Spleen (tissue), 11 donors: ENCODE data around the gene SEPTIN12. TPM values are rescaled to one million over a fixed set of nuclear protein-coding genes. Genes with fewer than 3 reads are reported as not detected.
A peak's percentile ranks its signal among the peaks of the same experiment; 100 is the strongest.

ENCODE experiments used
- DNase-seq: peaks from one replicate; pipeline ENCODE4 v3.0.0-alpha.2; 2020
- H3K27ac ChIP-seq, 8 donors: fragments of 200-600 bp; sonication (generic) in 7 of 8; 1 replicate in 4 of 8; 2 replicates in 4 of 8; pipeline versions ENCODE4 v1.5.0 to v1.8.0; 2016 to 2021; ENCODE audit warnings: inconsistent platforms in 4 of 8, mild to moderate bottlenecking in 4 of 8, moderate library complexity in 1 of 8
- H3K27me3 ChIP-seq, 7 donors: fragments of 200-600 bp; sonication (generic) in 6 of 7; replicated peaks in 1 of 7; 1 replicate in 4 of 7; 2 replicates in 3 of 7; pipeline versions ENCODE4 v1.5.0 to v1.8.0; 2016 to 2021; ENCODE audit warnings: inconsistent platforms in 3 of 7, mild to moderate bottlenecking in 1 of 7
- H3K36me3 ChIP-seq, 6 donors: fragments of 200-600 bp; sonication (generic) in 5 of 6; 1 replicate in 4 of 6; 2 replicates in 2 of 6; pipeline versions ENCODE4 v1.5.0 to v1.8.0; 2016 to 2021; ENCODE audit warnings: inconsistent platforms in 2 of 6
- H3K4me1 ChIP-seq, 6 donors: fragments of 200-600 bp; sonication (generic) in 5 of 6; 1 replicate in 3 of 6; 2 replicates in 3 of 6; pipeline versions ENCODE4 v1.5.0 to v1.8.0; 2016 to 2021; ENCODE audit warnings: inconsistent platforms in 3 of 6
- H3K4me3 ChIP-seq, 8 donors: fragments of 200-600 bp; sonication (generic) in 7 of 8; 1 replicate in 4 of 8; 2 replicates in 4 of 8; pipeline versions ENCODE4 v1.5.0 to v1.8.0; 2016 to 2021; ENCODE audit warnings: inconsistent platforms in 4 of 8, mild to moderate bottlenecking in 4 of 8, moderate library complexity in 2 of 8
- H3K9me3 ChIP-seq, 8 donors: fragments of 200-600 bp; sonication (generic) in 7 of 8; 1 replicate in 4 of 8; 2 replicates in 4 of 8; pipeline versions ENCODE4 v1.5.0 to v1.8.0; 2016 to 2021; ENCODE audit warnings: inconsistent platforms in 4 of 8
- CTCF ChIP-seq, 11 experiments: fragments of 200-600 bp in 7 of 11; fragments of 450-650 bp in 4 of 11; sonication (generic) in 4 of 11; IDR thresholded peaks in 8 of 11; conservative IDR thresholded peaks in 3 of 11; 1 replicate in 7 of 11; 2 replicates in 4 of 11; pipeline versions ENCODE4 v1.4.0 to v1.8.0; 2016 to 2021; ENCODE audit warnings: antibody characterized with exemption in 11 of 11, inconsistent platforms in 4 of 11, mild to moderate bottlenecking in 1 of 11
- POLR2A ChIP-seq, 3 donors: fragments of 450-650 bp; IDR thresholded peaks; one replicate each; pipeline ENCODE4 v1.5.1; 2017; ENCODE audit warnings: antibody characterized with exemption in 3 of 3, mild to moderate bottlenecking in 1 of 3
- POLR2AphosphoS5 ChIP-seq, 3 donors: sonication (generic); formaldehyde crosslinking; IDR thresholded peaks; one replicate each; pipeline ENCODE4 v1.5.1; 2017; ENCODE audit warnings: antibody characterized with exemption in 3 of 3
- WGBS, 5 donors: extraction: QIAGEN DNeasy Blood & Tissue Kit in 3 of 5; methylation state at CpG; one replicate each; pipeline versions ENCODE4 v1.1.5 to v1.1.7; 2013 to 2018; 5-methylcytosine and 5-hydroxymethylcytosine counted together
- intact Hi-C: fragments of 100-400 bp; cut with DNase I; formaldehyde crosslinking; loops from one replicate; pipeline ENCODE4 v1.15.0; 2023; ENCODE audit warnings: low total_unique reads
- polyA plus RNA-seq, 3 donors: library from polyadenylated mRNA; stranded (reverse); fragments of 200-250 nt; gene quantifications; one replicate each; pipeline ENCODE4 v1.2.1, GENCODE V29; 2013
- total RNA-seq, 7 donors: library from RNA; depleted of rRNA in 3 of 7; stranded (reverse); fragments of >200 nt in 3 of 7; fragmentation: NEBNext Ultra II Directional in 4 of 7; extraction: Animal tissue kit (Norgen Biotek cat#: 25700) in 4 of 7; gene quantifications; one replicate each; pipeline versions ENCODE4 v1.1.0 to v1.2.1, GENCODE V29; 2016 to 2021
- donor health status: healthy with polysubstance abuse.
- donor health status: DM: no; HTN: no; CAD: no; lungs with moderate emphysema.
- donor health status: DM: no; HTN: no; CAD: no.
- donor health status: Bipolar disorder and iron deficiency.
- donor health status: healthy.
- donor health status: DM: no; HTN: no; CAD: no.
- donor health status: DM: yes; HTN: yes; CAD: no.

SEPTIN12 gene
- total and polyA plus RNA-seq, 10 donors, result 0.37 TPM; not detected in 9

- Histone ChIP-seq H3K27ac (peak within 1 kb of the TSS; percentile 68 to 95 (median 88)), H3K4me1 (peaks cover 24 to 69% (median 57%) of the 10 kb centered on the region in 6 donors), H3K9me3 (no peaks in the 10 kb centered on the region), H3K27me3 (no peaks in the 10 kb centered on the region), H3K4me3 (peak within 1 kb of the TSS; percentile 85 to 99 (median 95)), H3K36me3 (peaks cover 0 to 34% (median 20%) of the 10 kb centered on the region in 6 donors)
- TF ChIP-seq POLR2AphosphoS5 (IDR thresholded peaks at IDR 0.05) (peak; percentile 87 to 93 (median 93)), POLR2A (IDR thresholded peaks at IDR 0.05) (no peak), CTCF (IDR thresholded peaks at IDR 0.05 in 8 of 11, conservative IDR thresholded peaks at IDR 0.05 in 3 of 11) (peak in 3 of 11 experiments; percentile 14 to 28 (median 23))
- peak; percentile 99 for DNase-seq
- intact Hi-C loops, result loop anchor here (5.0 kb wide), 1 partner anchor 35 kb away; the partner anchor contains the start of gene ROGDI
- WGBS, 5 donors, result 2 to 4% (median 2%) methylated on average over 26 to 72 of the region's 72 CpGs
These were observed 21.1 kb downstream of the SEPTIN12 start, which contains the start of gene ZNF500 for GRCh38 chr16:4766875-4767628. Gene ZNF500 (minus strand): TSS chr16:4767162. CDS start chr16:4765978, 1,184 bp downstream.

DNA sequence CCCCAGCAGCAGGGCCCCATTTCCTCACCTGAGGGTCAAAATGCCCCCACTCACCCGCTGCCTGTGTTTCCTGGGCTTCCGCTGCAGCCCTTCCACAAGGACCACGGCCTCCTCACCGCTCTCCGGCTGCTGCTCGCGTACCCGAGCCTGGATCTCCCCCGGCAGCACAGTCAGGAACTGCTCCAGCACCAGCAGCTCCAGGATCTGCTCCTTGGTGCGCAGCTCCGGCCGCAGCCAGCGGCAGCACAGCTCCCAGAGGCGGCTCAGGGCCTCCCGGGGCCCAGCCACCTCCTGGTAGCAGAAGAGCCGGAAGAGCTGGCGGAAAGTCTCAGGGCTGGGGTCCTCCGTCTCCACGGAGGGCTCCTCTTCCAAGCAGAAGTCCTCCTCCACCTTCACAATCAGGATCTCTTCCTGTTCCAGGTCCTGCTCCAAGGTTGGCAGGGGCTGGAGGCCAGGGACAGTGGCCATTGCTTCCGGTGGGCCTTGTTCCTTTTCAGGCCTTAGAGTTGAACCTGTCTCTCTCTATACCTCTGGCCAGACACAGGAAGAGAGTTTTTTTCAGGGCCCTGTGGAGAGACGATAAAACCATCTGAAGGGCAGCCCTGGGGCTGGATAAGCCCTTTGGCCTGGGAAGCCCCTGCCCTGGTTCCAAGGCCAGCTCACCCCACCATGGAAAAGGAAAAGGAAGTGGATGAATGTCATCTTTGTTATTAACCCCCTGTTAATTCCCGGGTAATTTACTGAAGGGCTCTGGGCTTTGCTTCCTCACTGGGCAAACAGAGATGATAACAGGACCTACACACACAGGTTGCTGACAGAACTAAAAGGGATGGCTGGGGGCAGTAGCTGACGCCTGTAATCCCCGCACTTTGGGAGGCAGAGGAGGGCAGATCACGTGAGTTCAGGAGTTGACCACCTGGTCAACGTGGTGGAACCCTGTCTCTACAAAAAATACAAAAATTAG lies 22.4 kb downstream of the SEPTIN12 start:
- Histone ChIP-seq H3K27me3 (no peaks in the 10 kb centered on the region), H3K4me1 (peaks cover 24 to 75% (median 60%) of the 10 kb centered on the region in 6 donors), H3K36me3 (peaks cover 0 to 47% (median 29%) of the 10 kb centered on the region in 6 donors), H3K4me3 (peak overlapping the region; percentile 85 to 99 (median 95)), H3K27ac (peak overlapping the region; percentile 60 to 95 (median 88)), H3K9me3 (no peaks in the 10 kb centered on the region)
- DNase-seq, result no peak
- intact Hi-C loops, result loop anchor here (5.0 kb wide), 1 partner anchor 37 kb away; the partner anchor contains the start of gene ROGDI
- WGBS, 5 donors, result 62 to 73% (median 66%) methylated on average over 24 to 26 of the region's 26 CpGs
- peak; percentile 32 to 62 (median 56) for TF ChIP-seq POLR2AphosphoS5 (IDR thresholded peaks at IDR 0.05)
- TF ChIP-seq CTCF (IDR thresholded peaks at IDR 0.05 in 8 of 11, conservative IDR thresholded peaks at IDR 0.05 in 3 of 11), result no peak

DNA sequence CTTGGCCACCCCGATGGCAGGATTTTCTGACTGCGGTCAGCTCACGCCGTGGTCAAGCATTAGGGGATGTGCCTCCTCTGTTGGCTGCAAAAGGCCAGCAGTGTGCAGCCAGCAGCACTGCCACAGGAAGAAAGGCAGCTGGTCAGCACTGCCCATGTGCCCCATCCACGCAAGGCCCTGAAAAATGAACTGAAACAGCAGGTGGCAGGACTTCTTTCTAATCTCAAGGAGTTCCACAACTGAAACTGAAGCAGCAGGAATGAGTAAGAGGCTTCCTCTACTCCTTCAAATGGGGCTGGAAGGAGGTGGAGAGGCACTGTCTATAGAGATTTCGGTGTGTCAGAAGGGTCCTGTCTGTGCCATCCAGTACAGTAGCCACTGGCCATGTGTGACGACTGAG lies 24.4 kb downstream of the SEPTIN12 start:
- Histone ChIP-seq H3K4me3 (peak overlapping the region in 2 of 8 donors; percentile 12 to 85), H3K9me3 (no peaks in the 10 kb centered on the region), H3K27ac (peak overlapping the region in 4 of 8 donors; percentile 14 to 91 (median 71)), H3K27me3 (no peaks in the 10 kb centered on the region), H3K36me3 (peaks cover 0 to 67% (median 49%) of the 10 kb centered on the region in 6 donors), H3K4me1 (peaks cover 24 to 70% (median 55%) of the 10 kb centered on the region in 6 donors)
- DNase-seq, result no peak
- no peak for TF ChIP-seq POLR2AphosphoS5 (IDR thresholded peaks at IDR 0.05)
- no peak for TF ChIP-seq POLR2A (IDR thresholded peaks at IDR 0.05)
- no peak for TF ChIP-seq CTCF (IDR thresholded peaks at IDR 0.05 in 8 of 11, conservative IDR thresholded peaks at IDR 0.05 in 3 of 11)
- intact Hi-C loops, result no loop called here
- 67 to 91% (median 84%) methylated on average over 7 of the region's 7 CpGs for WGBS, 5 donors
